Astrocyte (in vitro differentiated cells and primary cell): ENCODE results near the gene TBX5.

Source experiments
- EZH2 ChIP-seq: IDR thresholded peaks from 2 replicates; pipeline ENCODE4 v1.6.1; 2012; ENCODE audit warnings: mild to moderate bottlenecking, low read length, inconsistent platforms; ENCODE audit not compliant: insufficient read depth
- TF ChIP-seq, protein P1 (sequence below): IDR thresholded peaks from 2 replicates; pipeline ENCODE4 v1.5.1; 2011; ENCODE audit warnings: low read depth, mild to moderate bottlenecking, inconsistent platforms, low read length, moderate library complexity; ENCODE audit not compliant: insufficient read depth

GRCh38 chr12:114434341-114434740, 28.4 kb upstream of the TBX5 start:
- TF ChIP-seq, protein P1, sequence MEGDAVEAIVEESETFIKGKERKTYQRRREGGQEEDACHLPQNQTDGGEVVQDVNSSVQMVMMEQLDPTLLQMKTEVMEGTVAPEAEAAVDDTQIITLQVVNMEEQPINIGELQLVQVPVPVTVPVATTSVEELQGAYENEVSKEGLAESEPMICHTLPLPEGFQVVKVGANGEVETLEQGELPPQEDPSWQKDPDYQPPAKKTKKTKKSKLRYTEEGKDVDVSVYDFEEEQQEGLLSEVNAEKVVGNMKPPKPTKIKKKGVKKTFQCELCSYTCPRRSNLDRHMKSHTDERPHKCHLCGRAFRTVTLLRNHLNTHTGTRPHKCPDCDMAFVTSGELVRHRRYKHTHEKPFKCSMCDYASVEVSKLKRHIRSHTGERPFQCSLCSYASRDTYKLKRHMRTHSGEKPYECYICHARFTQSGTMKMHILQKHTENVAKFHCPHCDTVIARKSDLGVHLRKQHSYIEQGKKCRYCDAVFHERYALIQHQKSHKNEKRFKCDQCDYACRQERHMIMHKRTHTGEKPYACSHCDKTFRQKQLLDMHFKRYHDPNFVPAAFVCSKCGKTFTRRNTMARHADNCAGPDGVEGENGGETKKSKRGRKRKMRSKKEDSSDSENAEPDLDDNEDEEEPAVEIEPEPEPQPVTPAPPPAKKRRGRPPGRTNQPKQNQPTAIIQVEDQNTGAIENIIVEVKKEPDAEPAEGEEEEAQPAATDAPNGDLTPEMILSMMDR, result no peak
- no peak for TF ChIP-seq EZH2
